GM18951 (cell line): Measurements from ENCODE around the gene MBNL2.

Source experiments
- POLR2A ChIP-seq: IDR thresholded peaks from 4 replicates; pipeline ENCODE4 v1.6.1; 2011; ENCODE audit warnings: mild to moderate bottlenecking; ENCODE audit not compliant: insufficient read length, insufficient read depth; ENCODE audit errors: extremely low read depth
- in situ Hi-C: fragments of 300-500 bp; cut with MboI; formaldehyde crosslinking; loops from one replicate; pipeline ENCODE4 v1.12.0; 2022; ENCODE audit warnings: low sequenced_read_pairs, mixed read lengths, inconsistent platforms; ENCODE audit not compliant: unreplicated experiment

Gene MBNL2

GRCh38 chr13:97242755-97243497, 20.8 kb downstream of the MBNL2 start:
- in situ Hi-C loops: no loop called here

DNA sequence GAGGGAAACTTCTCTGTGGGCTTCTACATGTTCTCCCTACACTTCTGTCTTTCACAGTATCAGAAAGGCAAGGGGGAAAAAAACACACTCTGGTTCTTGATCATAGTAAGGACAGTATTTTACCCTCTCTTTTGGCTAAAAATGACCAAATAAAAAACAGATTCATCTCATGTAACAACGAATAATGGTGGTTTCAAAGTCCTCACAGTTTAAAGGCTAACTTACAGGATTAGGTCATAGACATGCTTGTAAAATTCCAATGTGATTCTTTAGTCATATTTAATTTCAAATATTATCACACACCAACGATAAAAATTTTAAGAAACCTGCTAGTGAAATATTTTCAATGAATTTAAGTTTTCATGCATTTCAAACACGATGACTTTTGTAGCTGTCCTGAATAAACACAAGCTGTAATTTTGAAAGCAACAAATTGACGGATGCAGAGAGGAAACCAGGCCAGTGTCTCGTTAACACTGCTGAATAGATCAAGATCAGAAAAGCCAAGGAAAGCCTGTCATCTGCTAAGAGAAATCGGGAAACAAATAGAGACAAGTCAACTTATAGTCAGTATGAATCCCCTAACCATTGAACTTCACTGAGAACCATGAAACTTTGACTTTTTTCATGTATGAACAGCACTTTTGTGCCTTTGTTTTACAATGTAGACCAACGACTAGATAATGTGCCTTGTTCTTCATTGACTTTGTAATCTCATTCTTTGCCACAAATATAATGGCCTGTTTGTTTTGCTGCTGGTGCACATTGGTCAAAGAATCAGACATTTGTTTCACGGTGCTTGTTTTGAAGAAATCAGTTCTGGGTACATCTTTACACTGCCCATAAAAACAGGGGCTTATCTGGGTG, 22.0 kb downstream of the MBNL2 start:
- in situ Hi-C loops: no loop called here
- TF ChIP-seq POLR2A: no peak

More at GRCh38 chr13:97242755-97243497, 20.8 kb downstream of the MBNL2 start:
- no peak for TF ChIP-seq POLR2A

DNA sequence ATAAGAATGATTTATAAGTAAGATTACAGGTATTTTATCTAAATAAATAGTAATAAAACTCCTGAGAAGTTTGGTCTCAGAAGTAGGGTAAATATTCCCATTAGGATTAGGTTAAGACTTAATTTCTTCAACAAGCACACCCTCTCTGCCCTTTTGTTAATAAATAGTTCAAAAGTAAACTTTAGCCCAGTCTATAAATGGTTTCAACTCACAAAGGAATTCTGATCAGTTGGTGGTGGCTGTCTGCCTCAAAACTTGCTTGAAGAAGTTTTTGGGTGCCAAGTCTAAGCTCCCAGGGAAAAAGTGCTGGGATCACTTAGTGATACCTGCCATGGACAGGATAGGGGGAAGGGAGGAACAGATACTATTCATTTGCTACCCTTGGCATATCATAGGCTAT, 22.9 kb downstream of the MBNL2 start:
- no peak for TF ChIP-seq POLR2A
- in situ Hi-C loops: no loop called here

DNA sequence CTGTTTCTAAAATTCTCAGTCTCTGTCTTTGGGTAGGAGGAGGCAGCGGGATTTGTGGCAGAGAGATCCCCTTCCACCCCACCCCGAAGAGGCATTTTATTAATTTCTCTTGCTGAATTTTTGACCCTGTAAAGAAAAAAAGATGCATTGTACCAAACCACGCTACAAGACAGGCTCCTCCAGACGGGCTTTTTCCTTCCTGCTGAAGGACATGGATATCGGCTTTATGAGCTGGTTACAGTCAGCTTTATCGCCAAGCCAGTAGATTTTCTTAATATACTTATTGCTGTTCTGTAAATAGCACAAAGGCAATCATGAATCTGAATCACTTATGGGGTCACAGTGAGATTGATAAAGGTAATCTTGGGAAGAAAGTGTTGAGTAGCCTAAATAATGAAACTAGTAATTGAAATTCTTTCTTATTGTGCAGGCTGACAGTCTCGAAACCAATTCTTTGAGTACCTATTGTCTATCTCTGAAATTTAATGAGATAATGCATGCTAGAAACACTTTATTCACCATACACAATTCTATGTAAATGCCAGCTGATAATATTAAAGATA, 24.5 kb downstream of the MBNL2 start:
- in situ Hi-C loops: no loop called here
- TF ChIP-seq POLR2A: no peak

GRCh38 chr13:97248243-97248642, 26.1 kb downstream of the MBNL2 start:
- in situ Hi-C loops: no loop called here

GRCh38 chr13:97249093-97249795, 27.1 kb downstream of the MBNL2 start:
- TF ChIP-seq POLR2A: no peak
- in situ Hi-C loops: no loop called here

More at GRCh38 chr13:97248243-97248642, 26.1 kb downstream of the MBNL2 start:
- TF ChIP-seq POLR2A: no peak

- no peak for TF ChIP-seq POLR2A
- in situ Hi-C loops: no loop called here
These were observed 27.8 kb downstream of the MBNL2 start for GRCh38 chr13:97249796-97250495.

DNA sequence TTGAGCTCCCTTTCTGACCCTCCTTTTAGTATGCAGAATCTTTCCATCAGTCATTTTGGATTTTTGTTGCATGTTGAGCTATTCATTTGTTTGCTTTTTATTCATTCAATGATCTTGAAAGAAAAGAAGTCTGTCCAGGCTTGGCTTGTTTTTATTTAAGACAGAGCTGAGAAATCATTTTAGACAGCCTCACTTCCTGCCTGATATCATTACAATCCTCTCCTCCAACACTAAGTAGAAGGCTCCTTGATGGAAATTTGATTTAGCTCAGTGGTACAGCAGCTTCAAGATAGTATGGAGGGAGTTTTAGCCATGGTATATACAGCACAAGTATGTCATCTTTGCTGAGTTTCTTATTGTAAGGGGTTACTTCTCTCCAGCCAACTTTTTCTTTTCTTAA, 28.4 kb downstream of the MBNL2 start:
- in situ Hi-C loops: no loop called here
- no peak for TF ChIP-seq POLR2A

- TF ChIP-seq POLR2A: no peak
- in situ Hi-C loops: no loop called here
These were observed 30.6 kb downstream of the MBNL2 start for GRCh38 chr13:97252735-97253134.

DNA sequence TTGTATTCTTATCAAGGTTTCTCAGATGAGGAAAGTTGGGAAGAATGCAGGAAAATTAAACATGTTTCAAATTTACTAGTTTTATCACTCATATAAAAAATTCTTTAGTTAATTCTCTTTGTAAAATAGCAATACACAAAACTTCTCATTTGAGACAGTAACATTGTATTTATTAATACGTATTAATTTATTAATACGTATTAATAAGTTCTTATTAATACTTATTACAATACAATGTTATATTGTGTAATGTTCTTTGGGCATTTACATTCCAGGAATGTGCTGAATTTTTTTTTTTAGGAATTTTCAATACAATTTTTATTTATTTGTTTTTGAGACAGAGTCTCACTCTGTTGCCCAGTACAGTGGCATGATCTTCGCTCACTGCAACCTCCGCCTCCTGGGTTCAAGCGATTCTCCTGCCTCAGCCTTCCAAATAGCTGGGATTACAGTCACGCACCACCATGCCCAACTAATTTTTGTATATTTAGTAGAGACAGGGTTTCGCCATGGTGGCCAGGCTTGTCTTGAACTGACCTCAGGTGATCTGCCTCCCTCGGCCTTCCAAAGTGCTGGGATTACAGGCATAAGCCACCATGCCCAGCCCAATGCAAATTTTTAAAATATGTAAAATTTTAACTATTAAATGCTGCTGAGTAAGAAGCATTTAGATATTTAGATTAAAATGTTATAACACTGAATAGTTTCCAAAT, 31.6 kb downstream of the MBNL2 start:
- TF ChIP-seq POLR2A: no peak
- in situ Hi-C loops: no loop called here

DNA sequence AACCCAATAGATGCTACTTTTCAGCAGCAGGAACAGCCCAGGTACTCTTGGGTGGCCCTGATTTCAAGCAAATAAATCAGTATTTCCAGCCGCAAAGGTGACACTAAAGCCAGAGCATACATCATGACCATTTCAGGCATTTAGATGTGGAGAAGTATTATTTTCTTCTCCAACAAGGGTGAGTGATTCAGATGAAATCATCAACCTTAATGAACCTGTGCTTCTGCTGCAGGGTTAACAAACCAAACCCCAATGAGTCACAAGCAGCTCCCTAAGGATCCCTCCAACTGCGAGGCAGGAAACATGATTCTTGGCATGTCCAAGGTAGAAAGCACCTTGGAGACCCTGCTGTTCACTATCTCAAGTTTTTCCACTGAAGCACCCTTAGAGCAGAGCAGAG, 32.7 kb downstream of the MBNL2 start:
- in situ Hi-C loops: no loop called here
- no peak for TF ChIP-seq POLR2A

GRCh38 chr13:97255515-97256021, 33.4 kb downstream of the MBNL2 start:
- in situ Hi-C loops: no loop called here
- no peak for TF ChIP-seq POLR2A
